ENCODE results near the gene EEF1E1. TPM values are rescaled to one million over a fixed set of nuclear protein-coding genes. Genes with fewer than 3 reads are reported as not detected.

EEF1E1 gene
- total RNA-seq, 1 donor from 2014 or later: 22.8 TPM

GRCh38 chr6:8060346-8060745 is 42.0 kb downstream of the EEF1E1 start:
- Histone ChIP-seq H3K4me3 (no peak overlapping the region), H3K36me3 (peaks cover 31% of the 10 kb centered on the region), H3K27ac (no peak overlapping the region), H3K27me3 (no peaks in the 10 kb centered on the region), H3K9me3 (no peaks in the 10 kb centered on the region), H3K4me1 (peaks cover 4% of the 10 kb centered on the region)
- TF ChIP-seq CTCF (IDR thresholded peaks at IDR 0.05): no peak
- intact Hi-C loops (cut with DNase I): no loop called here
- no peak for ATAC-seq
- no peak for DNase-seq

- intact Hi-C loops (cut with DNase I): no loop called here
- Histone ChIP-seq H3K9me3 (no peaks in the 10 kb centered on the region), H3K27me3 (no peaks in the 10 kb centered on the region), H3K36me3 (peaks cover 38% of the 10 kb centered on the region), H3K4me3 (no peak overlapping the region), H3K4me1 (peaks cover 4% of the 10 kb centered on the region), H3K27ac (no peak overlapping the region)
- DNase-seq (no peak), ATAC-seq (no peak)
- TF ChIP-seq CTCF (IDR thresholded peaks at IDR 0.05): peak; percentile 37
Measured at GRCh38 chr6:8059129-8059528, 43.2 kb downstream of the EEF1E1 start.

- H3K36me3 ChIP-seq: peaks cover 38% of the 10 kb centered on the region
- no peak for DNase-seq
- intact Hi-C loops (cut with DNase I): no loop called here
Measured at GRCh38 chr6:8057793-8058192, 44.6 kb downstream of the EEF1E1 start.

GRCh38 chr6:8057263-8057662 is 45.1 kb downstream of the EEF1E1 start:
- Histone ChIP-seq H3K4me1 (no peaks in the 10 kb centered on the region), H3K4me3 (no peak overlapping the region), H3K27me3 (no peaks in the 10 kb centered on the region), H3K27ac (no peak overlapping the region), H3K36me3 (peaks cover 38% of the 10 kb centered on the region), H3K9me3 (no peaks in the 10 kb centered on the region)
- TF ChIP-seq CTCF (IDR thresholded peaks at IDR 0.05): no peak
- no peak for DNase-seq
- intact Hi-C loops (cut with DNase I): no loop called here
- no peak for ATAC-seq

More at GRCh38 chr6:8057793-8058192, 44.6 kb downstream of the EEF1E1 start:
- H3K9me3 ChIP-seq: no peaks in the 10 kb centered on the region
- H3K4me3 ChIP-seq: no peak overlapping the region
- no peaks in the 10 kb centered on the region for H3K4me1 ChIP-seq
- no peak for TF ChIP-seq CTCF (IDR thresholded peaks at IDR 0.05)
- ATAC-seq: no peak
- no peak overlapping the region for H3K27ac ChIP-seq
- H3K27me3 ChIP-seq: no peaks in the 10 kb centered on the region

GRCh38 chr6:8054276-8054675 is 48.1 kb downstream of the EEF1E1 start:
- intact Hi-C loops (cut with DNase I): loop anchor here (5.0 kb wide), 1 partner anchor 332 kb away; no protein-coding TSS in a partner anchor
- Histone ChIP-seq H3K4me1 (no peaks in the 10 kb centered on the region), H3K27me3 (no peaks in the 10 kb centered on the region), H3K4me3 (no peak overlapping the region), H3K36me3 (peaks cover 13% of the 10 kb centered on the region), H3K27ac (no peak overlapping the region), H3K9me3 (no peaks in the 10 kb centered on the region)
- no peak for ATAC-seq
- TF ChIP-seq CTCF (IDR thresholded peaks at IDR 0.05): no peak
- DNase-seq: no peak
